Activated naive CD4-positive, alpha-beta T cell (primary cell): ENCODE results near the gene OR5K3.

ENCODE experiments used
- DNase-seq, 4 experiments: peaks; one replicate each; lab custom pipeline; 2025; lab: John Stamatoyannopoulos, UW

Gene OR5K3

DNA sequence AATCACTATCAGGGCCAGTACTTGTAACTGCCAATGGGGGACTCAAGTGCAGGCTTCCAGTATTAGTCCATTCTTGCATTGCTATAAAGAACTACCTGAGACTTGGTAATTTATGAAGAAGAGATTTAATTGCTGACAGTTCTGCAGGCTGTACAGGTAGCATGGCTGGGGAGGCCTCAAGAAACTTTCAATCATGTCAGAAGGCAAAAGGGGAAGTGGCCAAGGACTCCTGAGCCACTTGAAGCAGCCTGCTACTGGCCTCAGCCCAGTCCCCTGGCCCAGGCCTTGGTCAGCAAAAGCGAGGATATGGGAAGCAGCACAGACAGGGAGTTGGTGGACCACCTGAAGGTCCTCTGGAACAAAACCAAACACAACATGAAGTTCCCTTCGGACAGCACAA is 43.3 kb downstream of the OR5K3 start:
- DNase-seq, result no peak

DNA sequence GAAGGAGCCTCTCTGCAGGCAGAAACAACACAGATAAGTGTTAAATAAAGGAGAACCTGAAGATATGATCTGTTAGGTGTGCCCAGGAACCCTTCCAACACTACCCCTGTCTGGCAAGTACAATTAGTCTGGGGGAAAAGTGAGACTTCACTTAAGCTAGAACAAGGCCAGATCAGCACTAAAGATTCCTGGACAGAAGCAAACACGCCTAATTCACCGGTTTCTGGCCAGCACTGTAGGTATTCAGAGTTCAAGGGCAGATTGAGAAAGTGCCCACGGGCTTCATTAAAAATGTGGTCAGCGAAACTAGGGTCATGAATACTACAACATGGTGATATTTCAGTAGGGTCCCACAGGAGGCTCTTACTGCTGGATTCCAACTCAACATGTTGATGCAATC is 43.9 kb downstream of the OR5K3 start:
- DNase-seq, result no peak

DNA sequence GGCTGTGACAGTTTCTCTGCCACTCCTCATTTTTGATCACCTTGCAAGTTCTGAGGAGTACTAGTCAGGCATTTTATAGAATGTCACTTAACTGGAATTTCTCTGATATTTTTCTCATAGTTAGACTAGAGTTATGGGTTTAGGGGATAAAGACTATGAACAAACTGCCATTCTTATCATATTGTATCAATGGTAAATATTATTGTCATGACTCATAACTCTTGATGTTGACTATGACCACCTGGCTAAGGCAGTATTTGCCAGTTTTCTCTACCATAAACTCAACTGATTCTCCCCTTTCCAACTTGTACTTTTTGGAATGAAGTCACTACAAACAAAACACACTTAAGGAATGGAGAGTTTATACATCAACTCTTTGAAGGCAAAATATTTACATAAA is 49.8 kb downstream of the OR5K3 start:
- no peak for DNase-seq
